Upper lobe of right lung (tissue), 1 donor: ENCODE measurements around the gene MLLT10. TPM values are rescaled to one million over a fixed set of nuclear protein-coding genes. Genes with fewer than 3 reads are reported as not detected.

Source experiments
- ATAC-seq: fragments of 200-7000 bp; cut with Tn5 transposase; one replicate; pipeline ENCODE4 v1.9.1; 2020; ENCODE audit warnings: mild to moderate bottlenecking, moderate library complexity
- DNase-seq: peaks from one replicate; pipeline ENCODE4 v3.0.0-alpha.2; 2020
- H3K27ac ChIP-seq: fragments of 200-600 bp; one replicate; pipeline ENCODE4 v1.8.0; 2022
- H3K27me3 ChIP-seq: fragments of 200-600 bp; one replicate; pipeline ENCODE4 v1.8.0; 2022; ENCODE audit warnings: mild to moderate bottlenecking
- H3K36me3 ChIP-seq: fragments of 200-600 bp; one replicate; pipeline ENCODE4 v1.8.0; 2022
- H3K4me1 ChIP-seq: fragments of 200-600 bp; one replicate; pipeline ENCODE4 v1.8.0; 2022
- H3K4me3 ChIP-seq: fragments of 200-600 bp; one replicate; pipeline ENCODE4 v1.8.0; 2022; ENCODE audit warnings: mild to moderate bottlenecking
- H3K9me3 ChIP-seq: fragments of 200-600 bp; one replicate; pipeline ENCODE4 v1.8.0; 2022
- intact Hi-C: fragments of 100-400 bp; cut with DNase I; formaldehyde crosslinking; loops from one replicate; pipeline ENCODE4 v1.11.0; 2022
- total RNA-seq: library from RNA; stranded (reverse); fragmentation: NEBNext Ultra II Directional; extraction: Animal tissue kit (Norgen Biotek cat#: 25700); gene quantifications from one replicate; pipeline ENCODE4 v1.2.1, GENCODE V29; 2021
- TF ChIP-seq, protein P1 (sequence below): fragments of 200-600 bp; IDR thresholded peaks from one replicate; pipeline ENCODE4 v1.8.0; 2022; ENCODE audit warnings: antibody characterized with exemption
- donor health status: DM: no; HTN: yes; CAD: no; lungs with severe emphysema.

MLLT10 gene
- total RNA-seq, 1 donor from 2014 or later: 60.6 TPM

GRCh38 chr10:21692916-21693315 is 158.9 kb downstream of the MLLT10 start:
- DNase-seq (no peak), ATAC-seq (no peak)
- no peaks in the 10 kb centered on the region for H3K27me3 ChIP-seq
- H3K4me3 ChIP-seq: no peak overlapping the region
- intact Hi-C loops: no loop called here
- H3K27ac ChIP-seq: no peak overlapping the region
- no peaks in the 10 kb centered on the region for H3K4me1 ChIP-seq
- no peaks in the 10 kb centered on the region for H3K9me3 ChIP-seq
- H3K36me3 ChIP-seq: peaks cover 7% of the 10 kb centered on the region
- TF ChIP-seq, protein P1, sequence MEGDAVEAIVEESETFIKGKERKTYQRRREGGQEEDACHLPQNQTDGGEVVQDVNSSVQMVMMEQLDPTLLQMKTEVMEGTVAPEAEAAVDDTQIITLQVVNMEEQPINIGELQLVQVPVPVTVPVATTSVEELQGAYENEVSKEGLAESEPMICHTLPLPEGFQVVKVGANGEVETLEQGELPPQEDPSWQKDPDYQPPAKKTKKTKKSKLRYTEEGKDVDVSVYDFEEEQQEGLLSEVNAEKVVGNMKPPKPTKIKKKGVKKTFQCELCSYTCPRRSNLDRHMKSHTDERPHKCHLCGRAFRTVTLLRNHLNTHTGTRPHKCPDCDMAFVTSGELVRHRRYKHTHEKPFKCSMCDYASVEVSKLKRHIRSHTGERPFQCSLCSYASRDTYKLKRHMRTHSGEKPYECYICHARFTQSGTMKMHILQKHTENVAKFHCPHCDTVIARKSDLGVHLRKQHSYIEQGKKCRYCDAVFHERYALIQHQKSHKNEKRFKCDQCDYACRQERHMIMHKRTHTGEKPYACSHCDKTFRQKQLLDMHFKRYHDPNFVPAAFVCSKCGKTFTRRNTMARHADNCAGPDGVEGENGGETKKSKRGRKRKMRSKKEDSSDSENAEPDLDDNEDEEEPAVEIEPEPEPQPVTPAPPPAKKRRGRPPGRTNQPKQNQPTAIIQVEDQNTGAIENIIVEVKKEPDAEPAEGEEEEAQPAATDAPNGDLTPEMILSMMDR: no peak

DNA sequence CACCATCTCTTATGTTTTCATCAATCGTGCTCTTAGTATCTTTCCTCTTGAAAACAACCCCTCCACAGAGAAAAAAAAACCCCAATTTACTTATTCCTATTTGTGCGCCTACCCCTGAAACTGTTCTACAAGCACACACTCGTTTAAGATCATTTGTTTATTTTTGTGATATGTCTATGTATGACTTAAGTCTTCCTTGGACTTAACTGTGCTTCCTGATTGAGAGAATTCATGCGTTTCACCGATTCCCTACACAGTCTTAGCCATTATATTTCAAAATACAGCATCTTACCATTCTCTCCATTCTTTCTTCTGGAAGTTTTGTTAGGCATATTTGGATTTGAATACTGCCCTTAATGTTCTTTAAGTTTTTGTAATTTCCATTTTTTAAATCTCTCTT is 159.4 kb downstream of the MLLT10 start:
- DNase-seq: no peak
- H3K27me3 ChIP-seq: no peaks in the 10 kb centered on the region
- no peaks in the 10 kb centered on the region for H3K9me3 ChIP-seq
- no peak overlapping the region for H3K4me3 ChIP-seq
- no peak overlapping the region for H3K27ac ChIP-seq
- peaks cover 7% of the 10 kb centered on the region for H3K36me3 ChIP-seq
- ATAC-seq: no peak
- H3K4me1 ChIP-seq: no peaks in the 10 kb centered on the region
- TF ChIP-seq, protein P1: no peak
- intact Hi-C loops: no loop called here

DNA sequence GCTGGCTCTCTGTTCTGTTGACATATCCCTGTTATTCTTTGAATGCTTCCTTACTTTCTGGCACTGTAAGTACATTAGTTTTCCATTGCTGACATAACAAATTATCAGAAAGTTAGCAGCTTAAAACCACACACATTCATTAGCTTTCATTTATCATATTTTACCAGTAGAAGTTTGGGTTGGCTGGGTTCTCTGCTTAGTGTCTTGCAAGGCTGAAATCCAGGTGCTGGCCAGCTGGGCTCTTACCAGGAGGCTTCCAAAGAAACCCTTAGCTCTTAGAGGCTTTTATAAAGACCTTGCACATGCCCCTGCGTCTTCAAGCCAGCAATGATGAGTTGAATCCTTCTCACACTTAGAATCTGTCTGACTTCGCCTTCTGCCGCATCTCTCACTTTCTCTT is 160.6 kb downstream of the MLLT10 start:
- H3K27ac ChIP-seq: no peak overlapping the region
- no peaks in the 10 kb centered on the region for H3K4me1 ChIP-seq
- TF ChIP-seq, protein P1: no peak
- ATAC-seq (no peak), DNase-seq (no peak)
- no peak overlapping the region for H3K4me3 ChIP-seq
- H3K36me3 ChIP-seq: peaks cover 7% of the 10 kb centered on the region
- H3K27me3 ChIP-seq: no peaks in the 10 kb centered on the region
- peaks cover 5% of the 10 kb centered on the region for H3K9me3 ChIP-seq
- intact Hi-C loops: no loop called here

- intact Hi-C loops: no loop called here
- Histone ChIP-seq H3K9me3 (peaks cover 20% of the 10 kb centered on the region), H3K4me3 (no peak overlapping the region), H3K4me1 (no peaks in the 10 kb centered on the region), H3K36me3 (peaks cover 7% of the 10 kb centered on the region), H3K27ac (no peak overlapping the region), H3K27me3 (no peaks in the 10 kb centered on the region)
- ATAC-seq (no peak), DNase-seq (no peak)
- TF ChIP-seq, protein P1: no peak
Observed at GRCh38 chr10:21696302-21696701, 162.3 kb downstream of the MLLT10 start.

DNA sequence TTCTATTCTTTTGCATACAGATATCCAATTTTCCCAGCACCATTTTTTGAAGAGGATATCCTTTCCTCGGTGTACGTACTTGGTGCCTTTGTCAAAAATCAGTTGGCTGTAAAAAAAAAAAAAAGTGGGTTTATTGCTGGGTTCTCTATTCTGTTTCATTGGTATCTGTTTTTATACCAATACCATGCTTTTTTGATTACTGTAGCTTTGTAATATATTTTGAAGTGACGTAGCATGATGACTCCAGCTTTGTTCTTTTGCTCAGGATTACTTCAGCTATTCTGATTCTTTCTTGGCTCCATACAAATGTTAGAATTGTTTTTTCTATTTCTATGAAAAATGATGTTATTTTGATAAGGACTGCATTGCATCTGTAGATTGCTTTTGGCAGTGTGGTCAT is 165.5 kb downstream of the MLLT10 start:
- H3K4me3 ChIP-seq: no peak overlapping the region
- intact Hi-C loops: no loop called here
- H3K4me1 ChIP-seq: no peaks in the 10 kb centered on the region
- no peak for ATAC-seq
- H3K27me3 ChIP-seq: no peaks in the 10 kb centered on the region
- TF ChIP-seq, protein P1: no peak
- H3K27ac ChIP-seq: no peak overlapping the region
- no peak for DNase-seq
- peaks cover 20% of the 10 kb centered on the region for H3K9me3 ChIP-seq
- no peaks in the 10 kb centered on the region for H3K36me3 ChIP-seq

DNA sequence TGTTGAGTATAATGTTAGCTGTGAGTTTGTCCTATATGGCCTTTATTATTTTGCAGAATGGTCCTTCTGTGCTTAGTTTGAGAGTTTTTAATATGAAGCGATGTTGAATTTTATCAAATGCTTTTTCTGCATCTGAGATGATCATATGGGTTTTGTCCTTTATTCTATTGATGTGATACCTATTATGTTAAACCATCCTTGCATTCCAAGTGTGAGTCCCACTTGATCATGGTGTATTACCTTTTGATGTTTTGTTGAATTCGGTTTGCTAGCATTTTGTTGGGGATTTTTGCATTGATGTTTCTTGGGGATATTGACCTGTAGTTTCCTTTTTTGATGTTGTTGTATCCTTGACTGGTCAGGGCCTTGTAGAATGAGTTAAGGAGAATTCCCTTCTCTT is 166.4 kb downstream of the MLLT10 start:
- H3K27ac ChIP-seq: no peak overlapping the region
- H3K4me3 ChIP-seq: no peak overlapping the region
- DNase-seq (no peak), ATAC-seq (no peak)
- TF ChIP-seq, protein P1: no peak
- no peaks in the 10 kb centered on the region for H3K36me3 ChIP-seq
- no peaks in the 10 kb centered on the region for H3K27me3 ChIP-seq
- peaks cover 20% of the 10 kb centered on the region for H3K9me3 ChIP-seq
- intact Hi-C loops: no loop called here
- H3K4me1 ChIP-seq: no peaks in the 10 kb centered on the region
